Measurements from ENCODE around the gene EBF3. TPM values are rescaled to one million over a fixed set of nuclear protein-coding genes. Genes with fewer than 3 reads are reported as not detected.
A peak's percentile ranks its signal among the peaks of the same experiment; 100 is the strongest.

The EBF3 gene
- total RNA-seq, 1 experiment from 2014 or later = not detected

DNA sequence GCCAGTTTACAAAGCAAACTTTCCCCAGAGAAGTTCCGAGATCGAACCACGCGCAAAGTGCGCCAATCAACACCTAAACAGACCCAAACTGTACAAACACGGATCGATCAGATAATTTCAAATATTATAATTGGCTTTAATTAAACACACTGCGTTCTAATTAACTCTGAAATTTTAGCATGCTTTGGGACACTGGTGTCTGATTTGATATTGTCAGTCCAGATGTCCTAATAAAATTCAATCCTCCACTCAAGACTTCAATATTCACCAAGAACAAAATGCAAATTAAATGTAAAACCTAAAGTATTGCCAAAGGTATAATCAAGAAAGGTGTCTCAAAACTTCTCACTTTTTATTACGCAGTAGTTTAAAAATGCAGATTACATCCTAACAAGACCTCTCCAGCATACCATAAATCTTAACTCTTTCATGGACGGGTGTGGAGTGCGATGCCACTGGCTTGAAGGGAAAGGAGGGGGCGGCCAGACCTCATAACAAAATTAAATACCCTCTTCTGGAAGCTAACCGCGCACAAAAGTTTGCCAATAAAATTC, 5.9 kb upstream of the EBF3 start:
- ATAC-seq (no peak), DNase-seq (no peak)
- Histone ChIP-seq H3K4me1 (ENCODE audit: insufficient read depth, low read length) (peaks cover 6% of the 10 kb centered on the region), H3K27me3 (ENCODE audit: low read length) (peaks cover 68% of the 10 kb centered on the region), H3K27ac (ENCODE audit: low read length) (no peak overlapping the region), H3F3A (ENCODE audit: low read length, unreplicated experiment) (no peaks in the 10 kb centered on the region), H3K9me3 (ENCODE audit: low read length) (no peaks in the 10 kb centered on the region), H3K4me3 (ENCODE audit: low read length) (no peak overlapping the region), H3K4me2 (ENCODE audit: low read length) (no peak overlapping the region), H3K9me2 (replicated peaks; ENCODE audit: low read length) (no peaks in the 10 kb centered on the region), H3K36me3 (ENCODE audit: low read depth, low read length) (no peaks in the 10 kb centered on the region), H2AFZ (ENCODE audit: low read length) (no peak overlapping the region), H3K9ac (ENCODE audit: low read length) (no peak overlapping the region), H3K79me2 (ENCODE audit: low read length) (no peaks in the 10 kb centered on the region), H4K20me1 (ENCODE audit: low read length) (no peaks in the 10 kb centered on the region)
- CTCF ChIA-PET = interaction anchor here (1.0 kb wide), 1 partner anchor 120 kb away, joined by 7 read pairs; no protein-coding TSS in a partner anchor
- intact Hi-C loops (cut with micrococcal nuclease) = loop anchor here (2.0 to 10.0 kb wide), 3 partner anchors 135 to 939 kb away; no protein-coding TSS in a partner anchor
- BruUV-seq (replicated peaks) = no TSS peak
- POLR2A ChIA-PET (ENCODE audit: unreplicated experiment) = no interaction called here
- TF ChIP-seq EZH2phosphoT487 (IDR thresholded peaks at IDR 0.05; ENCODE audit: borderline replicate concordance, low read length) (no peak), EZH2 (IDR thresholded peaks at IDR 0.05; ENCODE audit: low read length, unreplicated experiment) (no peak)
- TF ChIP-seq, protein P1, sequence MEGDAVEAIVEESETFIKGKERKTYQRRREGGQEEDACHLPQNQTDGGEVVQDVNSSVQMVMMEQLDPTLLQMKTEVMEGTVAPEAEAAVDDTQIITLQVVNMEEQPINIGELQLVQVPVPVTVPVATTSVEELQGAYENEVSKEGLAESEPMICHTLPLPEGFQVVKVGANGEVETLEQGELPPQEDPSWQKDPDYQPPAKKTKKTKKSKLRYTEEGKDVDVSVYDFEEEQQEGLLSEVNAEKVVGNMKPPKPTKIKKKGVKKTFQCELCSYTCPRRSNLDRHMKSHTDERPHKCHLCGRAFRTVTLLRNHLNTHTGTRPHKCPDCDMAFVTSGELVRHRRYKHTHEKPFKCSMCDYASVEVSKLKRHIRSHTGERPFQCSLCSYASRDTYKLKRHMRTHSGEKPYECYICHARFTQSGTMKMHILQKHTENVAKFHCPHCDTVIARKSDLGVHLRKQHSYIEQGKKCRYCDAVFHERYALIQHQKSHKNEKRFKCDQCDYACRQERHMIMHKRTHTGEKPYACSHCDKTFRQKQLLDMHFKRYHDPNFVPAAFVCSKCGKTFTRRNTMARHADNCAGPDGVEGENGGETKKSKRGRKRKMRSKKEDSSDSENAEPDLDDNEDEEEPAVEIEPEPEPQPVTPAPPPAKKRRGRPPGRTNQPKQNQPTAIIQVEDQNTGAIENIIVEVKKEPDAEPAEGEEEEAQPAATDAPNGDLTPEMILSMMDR (conservative IDR thresholded peaks at IDR 0.05; ENCODE audit: low read depth, low read length) = no peak

DNA sequence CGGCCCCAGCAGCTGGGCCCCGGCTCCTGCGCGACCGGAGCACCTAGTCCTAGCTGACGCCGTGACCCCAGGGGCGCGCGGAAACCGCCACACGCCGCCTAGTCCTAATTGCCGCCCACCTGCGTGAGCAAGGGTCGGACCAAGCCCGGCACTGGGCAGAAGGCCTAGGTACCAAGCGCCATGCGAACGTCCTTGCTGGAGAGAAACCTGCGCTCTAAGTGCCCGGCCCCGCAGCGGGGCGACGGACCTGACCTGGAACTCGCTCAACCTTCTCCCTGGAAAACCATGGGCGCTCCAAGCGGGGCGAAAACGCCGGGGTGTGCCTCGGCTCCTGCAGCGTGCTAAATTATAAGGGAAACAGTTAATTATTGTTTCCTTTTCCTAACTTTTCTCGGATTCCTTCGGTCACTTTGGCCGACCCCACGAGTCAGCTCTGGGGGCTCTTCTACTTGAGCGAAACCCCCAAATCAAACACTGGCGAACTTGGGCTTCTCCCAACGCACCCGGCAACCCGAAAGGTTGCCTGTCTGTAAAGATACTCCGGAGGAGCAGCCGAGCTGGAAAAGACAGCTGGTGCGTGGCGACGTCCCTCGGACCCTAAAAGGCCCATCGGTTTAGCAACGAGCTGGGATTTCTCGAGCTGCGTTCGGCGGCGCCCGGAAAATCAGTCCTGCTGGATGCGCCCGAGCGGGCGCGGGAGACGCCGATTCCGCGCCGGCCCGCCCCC, 5.3 kb upstream of the EBF3 start:
- ATAC-seq = no peak
- intact Hi-C loops (cut with micrococcal nuclease) = loop anchor here (10.0 kb wide), 1 partner anchor 135 kb away; no protein-coding TSS in a partner anchor

DNA sequence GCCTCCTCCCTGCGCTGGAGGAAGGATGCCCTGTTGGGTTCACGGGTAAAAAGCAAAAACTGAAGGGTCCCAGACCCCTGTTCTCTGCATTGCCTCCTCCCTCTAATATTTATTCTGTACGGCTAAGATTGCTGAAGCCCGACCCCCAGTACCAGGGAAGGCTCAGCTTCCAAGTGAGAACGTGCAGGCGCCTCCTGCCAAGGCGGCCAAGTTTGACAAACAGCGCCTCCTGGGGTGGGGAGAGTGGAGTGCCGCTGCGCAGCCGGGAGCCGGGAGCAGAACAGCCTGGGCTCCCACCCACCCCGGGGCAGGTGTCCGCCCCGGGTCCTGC, 4.7 kb upstream of the EBF3 start:
- no peak overlapping the region for H3K4me3 ChIP-seq (ENCODE audit: low read length)
- no peak overlapping the region for H2AFZ ChIP-seq (ENCODE audit: low read length)
- no peak overlapping the region for H3K27ac ChIP-seq (ENCODE audit: low read length)
- H3K36me3 ChIP-seq (ENCODE audit: low read depth, low read length) = no peaks in the 10 kb centered on the region
- no peaks in the 10 kb centered on the region for H3K79me2 ChIP-seq (ENCODE audit: low read length)
- H3F3A ChIP-seq (ENCODE audit: low read length, unreplicated experiment) = no peaks in the 10 kb centered on the region
- no peaks in the 10 kb centered on the region for H3K9me2 ChIP-seq (replicated peaks; ENCODE audit: low read length)
- ChIA-PET CTCF (no interaction called here), POLR2A (ENCODE audit: unreplicated experiment) (no interaction called here)
- ATAC-seq (no peak), DNase-seq (peak; percentile 40)
- TF ChIP-seq, protein P1 (conservative IDR thresholded peaks at IDR 0.05; ENCODE audit: low read depth, low read length) = peak; percentile 58
- TF ChIP-seq EZH2 (IDR thresholded peaks at IDR 0.05; ENCODE audit: low read length, unreplicated experiment) = no peak
- H3K27me3 ChIP-seq (ENCODE audit: low read length) = peaks cover 74% of the 10 kb centered on the region
- no TSS peak for BruUV-seq (replicated peaks)
- no peaks in the 10 kb centered on the region for H3K9me3 ChIP-seq (ENCODE audit: low read length)
- H4K20me1 ChIP-seq (ENCODE audit: low read length) = no peaks in the 10 kb centered on the region
- no peak overlapping the region for H3K4me2 ChIP-seq (ENCODE audit: low read length)
- peaks cover 6% of the 10 kb centered on the region for H3K4me1 ChIP-seq (ENCODE audit: insufficient read depth, low read length)
- H3K9ac ChIP-seq (ENCODE audit: low read length) = no peak overlapping the region
- intact Hi-C loops (cut with micrococcal nuclease) = loop anchor here (10.0 kb wide), 1 partner anchor 136 kb away; no protein-coding TSS in a partner anchor

More for the DNA sequence above, 5.3 kb upstream of the EBF3 start:
- no peak overlapping the region for H3K4me2 ChIP-seq (ENCODE audit: low read length)
- peaks cover 6% of the 10 kb centered on the region for H3K4me1 ChIP-seq (ENCODE audit: insufficient read depth, low read length)
- no peak overlapping the region for H3K27ac ChIP-seq (ENCODE audit: low read length)
- H3K9ac ChIP-seq (ENCODE audit: low read length) = no peak overlapping the region
- POLR2A ChIA-PET (ENCODE audit: unreplicated experiment) = no interaction called here
- DNase-seq = no peak
- H3K79me2 ChIP-seq (ENCODE audit: low read length) = no peaks in the 10 kb centered on the region
- no TSS peak for BruUV-seq (replicated peaks)
- H3K9me2 ChIP-seq (replicated peaks; ENCODE audit: low read length) = no peaks in the 10 kb centered on the region
- H3F3A ChIP-seq (ENCODE audit: low read length, unreplicated experiment) = no peaks in the 10 kb centered on the region
- H3K4me3 ChIP-seq (ENCODE audit: low read length) = no peak overlapping the region
- H3K9me3 ChIP-seq (ENCODE audit: low read length) = no peaks in the 10 kb centered on the region
- TF ChIP-seq EZH2phosphoT487 (IDR thresholded peaks at IDR 0.05; ENCODE audit: borderline replicate concordance, low read length) = no peak
- TF ChIP-seq EZH2 (IDR thresholded peaks at IDR 0.05; ENCODE audit: low read length, unreplicated experiment) = no peak
- peaks cover 74% of the 10 kb centered on the region for H3K27me3 ChIP-seq (ENCODE audit: low read length)
- no peaks in the 10 kb centered on the region for H3K36me3 ChIP-seq (ENCODE audit: low read depth, low read length)
- no peaks in the 10 kb centered on the region for H4K20me1 ChIP-seq (ENCODE audit: low read length)
- no peak overlapping the region for H2AFZ ChIP-seq (ENCODE audit: low read length)
- CTCF ChIA-PET = interaction anchor here (1.0 kb wide), 1 partner anchor 121 kb away, joined by 7 read pairs; no protein-coding TSS in a partner anchor
